Measurements from ENCODE around the gene SPOUT1. TPM values are rescaled to one million over a fixed set of nuclear protein-coding genes. Genes with fewer than 3 reads are reported as not detected.

SPOUT1 gene
- total RNA-seq, 4 donors from 2014 or later, result 4.4 to 34.2 (median 17.3) TPM

DNA sequence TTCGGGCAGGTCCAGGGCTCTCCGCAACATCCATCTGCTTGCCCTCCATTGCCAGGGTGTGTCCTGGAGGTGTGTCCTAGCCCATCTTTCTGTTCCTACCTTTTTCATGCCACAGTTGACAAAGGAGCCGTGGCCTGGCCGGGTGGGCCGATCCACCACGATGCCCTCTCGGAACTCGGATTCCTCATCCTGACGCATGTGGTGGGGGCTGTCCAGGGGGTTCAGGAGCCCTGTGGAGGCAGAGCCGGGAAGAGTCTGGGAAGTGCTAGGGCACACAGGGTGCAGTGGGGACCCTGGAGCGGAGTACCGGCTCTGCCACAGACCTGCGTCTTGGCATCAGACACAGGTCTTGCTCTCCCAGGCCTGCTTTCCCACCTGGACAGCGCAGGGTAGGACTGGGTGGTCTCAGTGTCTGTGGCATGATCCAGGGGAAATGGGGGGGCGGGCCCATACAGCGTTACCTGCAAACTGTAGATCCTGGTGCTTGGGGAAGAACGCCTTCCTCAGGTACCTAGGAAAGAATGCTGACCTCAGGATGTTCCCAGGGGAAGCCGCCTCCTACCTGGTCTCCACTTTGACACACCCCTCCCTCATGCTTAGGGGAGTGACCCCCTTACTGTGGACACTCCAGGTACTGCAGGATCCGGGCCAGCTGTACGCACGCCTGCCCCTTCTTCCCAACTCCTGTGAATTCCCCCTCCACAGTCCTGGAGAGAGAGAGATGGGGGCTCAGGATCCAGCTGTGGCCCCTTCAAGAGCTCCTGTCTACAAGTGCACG, 3.5 kb downstream of the SPOUT1 start:
- TF ChIP-seq CTCF (IDR thresholded peaks at IDR 0.05), result no peak
- TF ChIP-seq POLR2A (IDR thresholded peaks at IDR 0.05), result no peak
- H3K27ac ChIP-seq, result no peak overlapping the region
- no peaks in the 10 kb centered on the region for H3K36me3 ChIP-seq
- no peaks in the 10 kb centered on the region for H3K9me3 ChIP-seq
- no peaks in the 10 kb centered on the region for H3K4me1 ChIP-seq
- DNase-seq, result no peak
- intact Hi-C loops (cut with DNase I; ENCODE audit: low total_unique reads), result no loop called here
- no peaks in the 10 kb centered on the region for H3K27me3 ChIP-seq
- no peak overlapping the region for H3K4me3 ChIP-seq

- no peak for DNase-seq
- H3K27ac ChIP-seq, result no peak overlapping the region
- no peaks in the 10 kb centered on the region for H3K9me3 ChIP-seq
- TF ChIP-seq POLR2A (IDR thresholded peaks at IDR 0.05) (no peak), CTCF (IDR thresholded peaks at IDR 0.05) (no peak)
- H3K4me1 ChIP-seq, result peaks cover 0 to 4% of the 10 kb centered on the region in 2 donors
- H3K36me3 ChIP-seq, result no peaks in the 10 kb centered on the region
- H3K4me3 ChIP-seq, result no peak overlapping the region
- no peaks in the 10 kb centered on the region for H3K27me3 ChIP-seq
- intact Hi-C loops (cut with DNase I; ENCODE audit: low total_unique reads), result no loop called here
These were observed 4.7 kb downstream of the SPOUT1 start for GRCh38 chr9:128824911-128825310.

GRCh38 chr9:128823903-128824406, 5.6 kb downstream of the SPOUT1 start:
- H3K4me1 ChIP-seq, result peaks cover 0 to 4% of the 10 kb centered on the region in 2 donors
- TF ChIP-seq CTCF (IDR thresholded peaks at IDR 0.05) (no peak), POLR2A (IDR thresholded peaks at IDR 0.05) (no peak)
- no peaks in the 10 kb centered on the region for H3K36me3 ChIP-seq
- no peak overlapping the region for H3K27ac ChIP-seq
- intact Hi-C loops (cut with DNase I; ENCODE audit: low total_unique reads), result no loop called here
- no peak for DNase-seq
- H3K27me3 ChIP-seq, result no peaks in the 10 kb centered on the region
- no peak overlapping the region for H3K4me3 ChIP-seq
- no peaks in the 10 kb centered on the region for H3K9me3 ChIP-seq

DNA sequence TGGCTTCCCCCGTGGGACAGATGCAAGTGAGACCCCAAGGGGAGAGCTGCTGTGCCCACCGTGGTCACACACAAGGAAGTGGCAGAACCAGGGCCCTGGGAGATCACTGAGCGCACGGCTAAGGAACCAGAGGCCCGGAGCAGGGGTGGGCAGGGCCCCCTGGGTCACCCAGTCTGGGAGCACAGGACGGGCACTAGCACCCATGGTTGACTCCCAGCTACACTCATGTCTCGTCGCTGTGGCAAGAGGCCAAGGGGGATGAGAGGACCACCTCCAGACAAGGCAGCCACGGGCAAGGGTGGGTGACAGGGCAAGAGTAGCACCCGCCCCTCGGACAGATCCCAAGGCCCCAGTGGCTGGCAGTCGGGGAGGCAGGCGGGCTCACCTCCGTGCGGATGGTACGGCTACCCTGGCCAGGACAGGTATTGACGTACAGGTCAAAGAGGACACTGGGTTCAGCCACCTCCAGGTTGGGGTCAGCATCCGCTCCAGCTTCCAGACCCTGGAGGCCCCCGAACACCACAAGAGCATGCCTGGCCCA, 6.2 kb downstream of the SPOUT1 start:
- H3K9me3 ChIP-seq, result no peaks in the 10 kb centered on the region
- peaks cover 0 to 4% of the 10 kb centered on the region in 2 donors for H3K4me1 ChIP-seq
- no peak overlapping the region for H3K27ac ChIP-seq
- no peaks in the 10 kb centered on the region for H3K27me3 ChIP-seq
- H3K4me3 ChIP-seq, result no peak overlapping the region
- TF ChIP-seq CTCF (IDR thresholded peaks at IDR 0.05), result no peak
- no peak for TF ChIP-seq POLR2A (IDR thresholded peaks at IDR 0.05)
- H3K36me3 ChIP-seq, result no peaks in the 10 kb centered on the region
- intact Hi-C loops (cut with DNase I; ENCODE audit: low total_unique reads), result no loop called here
- DNase-seq, result no peak

DNA sequence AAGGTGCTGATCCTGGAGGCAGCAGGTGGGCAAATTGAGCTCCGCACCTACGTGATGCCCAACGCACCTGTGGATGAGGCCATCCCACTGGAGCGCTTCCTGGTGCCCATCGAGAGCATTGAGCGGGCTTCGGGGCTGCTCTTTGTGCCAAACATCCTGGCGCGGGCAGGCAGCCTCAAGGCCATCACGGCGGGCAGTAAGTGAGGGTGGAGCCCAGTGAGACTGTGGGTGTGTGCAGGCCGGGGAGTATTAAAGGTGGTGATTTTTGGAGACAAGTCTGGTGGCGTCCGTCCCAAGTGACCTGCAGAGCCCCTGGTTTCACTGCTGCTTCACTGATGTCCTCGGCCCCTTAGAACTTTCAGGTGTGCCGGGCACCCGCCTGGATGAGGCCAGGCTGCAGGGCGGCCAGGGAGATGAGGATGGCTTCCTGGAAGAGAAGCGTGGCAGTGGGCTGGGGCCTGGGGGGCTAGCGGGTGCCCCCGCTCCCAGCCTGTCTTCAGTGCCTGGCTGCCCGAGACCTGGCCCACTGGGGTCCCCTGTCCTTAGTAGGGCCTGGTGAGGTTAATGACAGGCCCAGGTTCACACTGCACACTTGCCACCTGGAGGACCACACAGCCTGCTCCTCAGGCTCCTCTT, 7.1 kb downstream of the SPOUT1 start:
- no peak for TF ChIP-seq CTCF (IDR thresholded peaks at IDR 0.05)
- TF ChIP-seq POLR2A (IDR thresholded peaks at IDR 0.05), result no peak
- Histone ChIP-seq H3K4me3 (no peak overlapping the region), H3K27me3 (no peaks in the 10 kb centered on the region), H3K36me3 (no peaks in the 10 kb centered on the region), H3K9me3 (no peaks in the 10 kb centered on the region), H3K27ac (no peak overlapping the region), H3K4me1 (peaks cover 0 to 4% of the 10 kb centered on the region in 2 donors)
- intact Hi-C loops (cut with DNase I; ENCODE audit: low total_unique reads), result no loop called here
- no peak for DNase-seq
